Measurements from ENCODE around the gene ZNF574.

GRCh38 chr19:42042455-42043170 is 33.4 kb upstream of the ZNF574 start:
- TF ChIP-seq CTCF (IDR thresholded peaks at IDR 0.05; ENCODE audit: insufficient read depth, low read depth, low read length): no peak
- TF ChIP-seq EZH2 (IDR thresholded peaks at IDR 0.05; ENCODE audit: insufficient read depth, low read length): no peak

Data from astrocyte (in vitro differentiated cells and primary cell).